NCI-H1417 (cell line): Measurements from ENCODE around the gene CLK1.
"Not testable (repeated sequence)": the region's sequence is repeated elsewhere in the genome, so short reads cannot be mapped to it uniquely, and the experiment has no call there.

ENCODE experiments used
- DNase-seq, 3 experiments: peaks; one replicate each; lab custom pipeline; 2025; lab: John Stamatoyannopoulos, UW

The CLK1 gene

GRCh38 chr2:200851398-200852248, 12.8 kb downstream of the CLK1 start:
- no peak for DNase-seq

- no peak for DNase-seq
These were observed 13.8 kb downstream of the CLK1 start for GRCh38 chr2:200850512-200851256.

- no peak for DNase-seq
These were observed 16.5 kb downstream of the CLK1 start for GRCh38 chr2:200847939-200848338.

GRCh38 chr2:200847269-200847668, 17.2 kb downstream of the CLK1 start:
- no peak for DNase-seq

- DNase-seq = no peak
These were observed 18.7 kb downstream of the CLK1 start for GRCh38 chr2:200845669-200846325.

- no peak for DNase-seq
These were observed 19.3 kb downstream of the CLK1 start for GRCh38 chr2:200845194-200845593.

GRCh38 chr2:200843993-200844948, 20.2 kb downstream of the CLK1 start:
- no peak for DNase-seq

- DNase-seq = no peak
These were observed 24.9 kb downstream of the CLK1 start for GRCh38 chr2:200839513-200839912.

GRCh38 chr2:200834701-200835100, 29.8 kb downstream of the CLK1 start:
- no peak for DNase-seq

- no peak for DNase-seq
These were observed 35.2 kb downstream of the CLK1 start for GRCh38 chr2:200829258-200829655.

GRCh38 chr2:200828572-200829257, 35.7 kb downstream of the CLK1 start:
- no peak for DNase-seq

- no peak for DNase-seq
These were observed 36.4 kb downstream of the CLK1 start for GRCh38 chr2:200828104-200828503.

GRCh38 chr2:200821686-200822245, 42.7 kb downstream of the CLK1 start:
- no peak for DNase-seq

GRCh38 chr2:200820573-200821234, 43.8 kb downstream of the CLK1 start:
- DNase-seq = no peak

- DNase-seq = not testable (repeated sequence)
These were observed 45.7 kb downstream of the CLK1 start for GRCh38 chr2:200818732-200819131.

GRCh38 chr2:200814917-200815316, 49.5 kb downstream of the CLK1 start:
- DNase-seq = no peak

- DNase-seq = no peak
These were observed 50.1 kb downstream of the CLK1 start for GRCh38 chr2:200814276-200814815.

- peak in 2 of 3 experiments; percentile 75 to 88 for DNase-seq
These were observed 52.1 kb downstream of the CLK1 start for GRCh38 chr2:200812122-200813022.
